HEK293 (cell line): ENCODE data around the gene EPS8.

ENCODE experiments used
- BCL11A ChIP-seq: fragments of 450-650 bp; formaldehyde crosslinking; IDR thresholded peaks from 2 replicates; pipeline ENCODE4 v1.5.1; 2016; ENCODE audit warnings: low read depth, missing biosample characterization, missing genetic modification characterization
- EGR2 ChIP-seq: fragments of 450-650 bp; formaldehyde crosslinking; IDR thresholded peaks from 2 replicates; pipeline ENCODE4 v1.5.1; 2016; ENCODE audit warnings: low read depth, missing biosample characterization, missing genetic modification characterization
- KLF7 ChIP-seq: fragments of 450-650 bp; formaldehyde crosslinking; IDR thresholded peaks from 2 replicates; pipeline ENCODE4 v1.5.1; 2016; ENCODE audit warnings: missing biosample characterization, missing genetic modification characterization, borderline replicate concordance
- TCF7L2 ChIP-seq: IDR thresholded peaks from 2 replicates; pipeline ENCODE4 v1.6.1; 2011; ENCODE audit warnings: low read depth, mild to moderate bottlenecking, inconsistent platforms, low read length, moderate library complexity, borderline replicate concordance
- ZBTB21 ChIP-seq: fragments of 450-650 bp; formaldehyde crosslinking; IDR thresholded peaks from 2 replicates; pipeline ENCODE4 v1.5.1; 2017; ENCODE audit warnings: missing biosample characterization, missing genetic modification characterization
- ZFHX2 ChIP-seq: fragments of 450-650 bp; formaldehyde crosslinking; conservative IDR thresholded peaks from 2 replicates; pipeline ENCODE4 v1.5.1; 2016; ENCODE audit warnings: missing biosample characterization, missing genetic modification characterization
- ZFP3 ChIP-seq: fragments of 450-650 bp; formaldehyde crosslinking; IDR thresholded peaks from 2 replicates; pipeline ENCODE4 v1.5.1; 2016; ENCODE audit warnings: low read depth, missing biosample characterization, missing genetic modification characterization
- ZIC2 ChIP-seq: fragments of 450-650 bp; formaldehyde crosslinking; IDR thresholded peaks from 2 replicates; pipeline ENCODE4 v1.5.1; 2016; ENCODE audit warnings: missing biosample characterization, missing genetic modification characterization
- ZNF112 ChIP-seq: fragments of 450-650 bp; formaldehyde crosslinking; IDR thresholded peaks from 2 replicates; pipeline ENCODE4 v1.5.0; 2017; ENCODE audit warnings: missing biosample characterization, missing genetic modification characterization
- ZNF175 ChIP-seq: fragments of 450-650 bp; formaldehyde crosslinking; IDR thresholded peaks from 2 replicates; pipeline ENCODE4 v1.5.1; 2016; ENCODE audit warnings: missing biosample characterization, missing genetic modification characterization
- ZNF214 ChIP-seq: fragments of 450-650 bp; formaldehyde crosslinking; IDR thresholded peaks from 2 replicates; pipeline ENCODE4 v1.5.1; 2017; ENCODE audit warnings: missing biosample characterization, mild to moderate bottlenecking, missing genetic modification characterization, borderline replicate concordance
- ZNF24 ChIP-seq: fragments of 450-650 bp; formaldehyde crosslinking; IDR thresholded peaks from 2 replicates; pipeline ENCODE4 v1.5.1; 2016; ENCODE audit warnings: missing biosample characterization, missing genetic modification characterization
- ZNF266 ChIP-seq: fragments of 450-650 bp; formaldehyde crosslinking; IDR thresholded peaks from 2 replicates; pipeline ENCODE4 v1.5.1; 2016; ENCODE audit warnings: missing biosample characterization, missing genetic modification characterization, low read depth
- ZNF366 ChIP-seq: fragments of 450-650 bp; formaldehyde crosslinking; conservative IDR thresholded peaks from 2 replicates; pipeline ENCODE4 v1.5.1; 2016; ENCODE audit warnings: missing biosample characterization, missing genetic modification characterization
- ZNF404 ChIP-seq: fragments of 450-650 bp; formaldehyde crosslinking; IDR thresholded peaks from 2 replicates; pipeline ENCODE4 v1.5.1; 2017; ENCODE audit warnings: missing biosample characterization, missing genetic modification characterization
- ZNF416 ChIP-seq: fragments of 450-650 bp; formaldehyde crosslinking; IDR thresholded peaks from 2 replicates; pipeline ENCODE4 v1.5.1; 2016; ENCODE audit warnings: missing biosample characterization, missing genetic modification characterization
- ZNF529 ChIP-seq: fragments of 450-650 bp; formaldehyde crosslinking; IDR thresholded peaks from 2 replicates; pipeline ENCODE4 v1.5.1; 2017; ENCODE audit warnings: missing genetic modification characterization, missing biosample characterization; ENCODE audit not compliant: insufficient replicate concordance
- ZNF544 ChIP-seq: fragments of 450-650 bp; formaldehyde crosslinking; IDR thresholded peaks from 2 replicates; pipeline ENCODE4 v1.5.0; 2017; ENCODE audit warnings: missing biosample characterization, missing genetic modification characterization
- ZNF555 ChIP-seq: fragments of 450-650 bp; formaldehyde crosslinking; conservative IDR thresholded peaks from 2 replicates; pipeline ENCODE4 v1.5.1; 2017; ENCODE audit warnings: missing biosample characterization, mild to moderate bottlenecking, missing genetic modification characterization, inconsistent platforms
- ZNF558 ChIP-seq: fragments of 450-650 bp; formaldehyde crosslinking; IDR thresholded peaks from 2 replicates; pipeline ENCODE4 v1.5.1; 2016; ENCODE audit warnings: missing biosample characterization, missing genetic modification characterization
- ZNF658 ChIP-seq: fragments of 450-650 bp; formaldehyde crosslinking; IDR thresholded peaks from 2 replicates; pipeline ENCODE4; 2016; ENCODE audit warnings: missing biosample characterization, missing genetic modification characterization
- ZNF792 ChIP-seq: fragments of 450-650 bp; formaldehyde crosslinking; IDR thresholded peaks from 2 replicates; pipeline ENCODE4 v1.5.1; 2016; ENCODE audit warnings: missing biosample characterization, missing genetic modification characterization
- ZNF830 ChIP-seq: fragments of 450-650 bp; IDR thresholded peaks from 2 replicates; pipeline ENCODE4 v1.5.0; 2018; ENCODE audit warnings: missing biosample characterization, missing genetic modification characterization, low read depth, mild to moderate bottlenecking, moderate library complexity
- ZNF843 ChIP-seq: fragments of 450-650 bp; formaldehyde crosslinking; IDR thresholded peaks from 2 replicates; pipeline ENCODE4 v1.5.1; 2016; ENCODE audit warnings: missing biosample characterization, missing genetic modification characterization
- TF ChIP-seq, protein P1 (sequence below): fragments of 450-650 bp; formaldehyde crosslinking; IDR thresholded peaks from 2 replicates; pipeline ENCODE4 v1.5.1; 2016; ENCODE audit warnings: missing biosample characterization, missing genetic modification characterization
- TF ChIP-seq, protein P2 (sequence below): fragments of 450-650 bp; formaldehyde crosslinking; IDR thresholded peaks from 2 replicates; pipeline ENCODE4 v1.5.1; 2017; ENCODE audit warnings: missing biosample characterization, missing genetic modification characterization
- TF ChIP-seq, protein P3 (sequence below): fragments of 450-650 bp; formaldehyde crosslinking; IDR thresholded peaks from 2 replicates; pipeline ENCODE4 v1.5.1; 2016; ENCODE audit warnings: missing biosample characterization, missing genetic modification characterization, borderline replicate concordance

Gene EPS8

DNA sequence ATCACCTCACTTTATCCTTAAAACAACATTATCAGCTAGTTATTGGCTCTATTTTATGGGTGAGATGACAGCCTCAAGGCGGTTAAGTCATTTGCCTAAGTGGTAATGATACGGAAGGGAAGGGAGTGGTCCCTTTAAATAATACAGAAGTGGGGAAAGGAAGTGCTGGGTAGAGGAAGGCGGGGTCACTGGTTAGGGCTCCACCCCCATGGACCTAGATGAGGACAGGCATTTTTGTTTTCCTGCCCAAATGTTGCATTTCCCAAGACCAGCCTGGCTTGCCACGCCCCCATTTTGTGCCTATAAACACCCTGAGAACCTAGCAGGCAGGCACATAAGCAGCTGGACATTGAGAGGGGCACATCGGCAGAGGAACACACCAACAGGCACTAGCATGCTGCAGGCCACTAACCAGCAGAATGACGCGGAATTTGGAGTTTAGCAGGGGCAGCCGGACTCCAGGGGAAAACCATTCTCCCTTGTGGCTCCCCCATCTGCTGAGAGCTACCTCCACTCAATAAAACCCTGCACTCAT, 100.9 kb downstream of the EPS8 start (continued):
- TF ChIP-seq ZNF24 (tag by site-specific recombination): 0 out of 2 replicates have a peak, but pooled peaks have one; percentile 62
- peak; percentile 35 for TF ChIP-seq ZNF366 (tag by site-specific recombination)
- no peak for TF ChIP-seq ZNF175 (tag by site-specific recombination)
- TF ChIP-seq ZNF416 (tag by site-specific recombination): no peak
- no peak for TF ChIP-seq ZFHX2 (tag by site-specific recombination)
- TF ChIP-seq ZNF558: no peak
- TF ChIP-seq, protein P1, sequence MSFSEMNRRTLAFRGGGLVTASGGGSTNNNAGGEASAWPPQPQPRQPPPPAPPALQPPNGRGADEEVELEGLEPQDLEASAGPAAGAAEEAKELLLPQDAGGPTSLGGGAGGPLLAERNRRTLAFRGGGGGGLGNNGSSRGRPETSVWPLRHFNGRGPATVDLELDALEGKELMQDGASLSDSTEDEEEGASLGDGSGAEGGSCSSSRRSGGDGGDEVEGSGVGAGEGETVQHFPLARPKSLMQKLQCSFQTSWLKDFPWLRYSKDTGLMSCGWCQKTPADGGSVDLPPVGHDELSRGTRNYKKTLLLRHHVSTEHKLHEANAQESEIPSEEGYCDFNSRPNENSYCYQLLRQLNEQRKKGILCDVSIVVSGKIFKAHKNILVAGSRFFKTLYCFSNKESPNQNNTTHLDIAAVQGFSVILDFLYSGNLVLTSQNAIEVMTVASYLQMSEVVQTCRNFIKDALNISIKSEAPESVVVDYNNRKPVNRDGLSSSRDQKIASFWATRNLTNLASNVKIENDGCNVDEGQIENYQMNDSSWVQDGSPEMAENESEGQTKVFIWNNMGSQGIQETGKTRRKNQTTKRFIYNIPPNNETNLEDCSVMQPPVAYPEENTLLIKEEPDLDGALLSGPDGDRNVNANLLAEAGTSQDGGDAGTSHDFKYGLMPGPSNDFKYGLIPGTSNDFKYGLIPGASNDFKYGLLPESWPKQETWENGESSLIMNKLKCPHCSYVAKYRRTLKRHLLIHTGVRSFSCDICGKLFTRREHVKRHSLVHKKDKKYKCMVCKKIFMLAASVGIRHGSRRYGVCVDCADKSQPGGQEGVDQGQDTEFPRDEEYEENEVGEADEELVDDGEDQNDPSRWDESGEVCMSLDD (tag by site-specific recombination): no peak
- TF ChIP-seq ZNF214 (tag by site-specific recombination): no peak
- TF ChIP-seq ZBTB21 (tag by site-specific recombination): 0 out of 2 replicates have a peak, but pooled peaks have one; percentile 11
- TF ChIP-seq, protein P2, sequence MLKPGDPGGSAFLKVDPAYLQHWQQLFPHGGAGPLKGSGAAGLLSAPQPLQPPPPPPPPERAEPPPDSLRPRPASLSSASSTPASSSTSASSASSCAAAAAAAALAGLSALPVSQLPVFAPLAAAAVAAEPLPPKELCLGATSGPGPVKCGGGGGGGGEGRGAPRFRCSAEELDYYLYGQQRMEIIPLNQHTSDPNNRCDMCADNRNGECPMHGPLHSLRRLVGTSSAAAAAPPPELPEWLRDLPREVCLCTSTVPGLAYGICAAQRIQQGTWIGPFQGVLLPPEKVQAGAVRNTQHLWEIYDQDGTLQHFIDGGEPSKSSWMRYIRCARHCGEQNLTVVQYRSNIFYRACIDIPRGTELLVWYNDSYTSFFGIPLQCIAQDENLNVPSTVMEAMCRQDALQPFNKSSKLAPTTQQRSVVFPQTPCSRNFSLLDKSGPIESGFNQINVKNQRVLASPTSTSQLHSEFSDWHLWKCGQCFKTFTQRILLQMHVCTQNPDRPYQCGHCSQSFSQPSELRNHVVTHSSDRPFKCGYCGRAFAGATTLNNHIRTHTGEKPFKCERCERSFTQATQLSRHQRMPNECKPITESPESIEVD: peak; percentile 68
- no peak for TF ChIP-seq ZFP3 (tag by site-specific recombination)
- no peak for TF ChIP-seq KLF7 (tag by site-specific recombination)
- no peak for TF ChIP-seq ZNF544 (tag by site-specific recombination)
- no peak for TF ChIP-seq ZNF830 (tag by site-specific recombination)
- TF ChIP-seq ZIC2: peak; percentile 39; the same call in 1 of the 2 replicates
- TF ChIP-seq TCF7L2: no peak
- TF ChIP-seq ZNF529: no peak
- no peak for TF ChIP-seq ZNF266
- TF ChIP-seq ZNF555 (tag by site-specific recombination): no peak
- no peak for TF ChIP-seq ZNF112 (tag by site-specific recombination)
- no peak for TF ChIP-seq EGR2 (tag by site-specific recombination)
- no peak for TF ChIP-seq ZNF792 (tag by site-specific recombination)
- TF ChIP-seq ZNF658: no peak
- no peak for TF ChIP-seq BCL11A
- 0 out of 2 replicates have a peak, but pooled peaks have one; percentile 14 for TF ChIP-seq ZNF843
- TF ChIP-seq, protein P3, sequence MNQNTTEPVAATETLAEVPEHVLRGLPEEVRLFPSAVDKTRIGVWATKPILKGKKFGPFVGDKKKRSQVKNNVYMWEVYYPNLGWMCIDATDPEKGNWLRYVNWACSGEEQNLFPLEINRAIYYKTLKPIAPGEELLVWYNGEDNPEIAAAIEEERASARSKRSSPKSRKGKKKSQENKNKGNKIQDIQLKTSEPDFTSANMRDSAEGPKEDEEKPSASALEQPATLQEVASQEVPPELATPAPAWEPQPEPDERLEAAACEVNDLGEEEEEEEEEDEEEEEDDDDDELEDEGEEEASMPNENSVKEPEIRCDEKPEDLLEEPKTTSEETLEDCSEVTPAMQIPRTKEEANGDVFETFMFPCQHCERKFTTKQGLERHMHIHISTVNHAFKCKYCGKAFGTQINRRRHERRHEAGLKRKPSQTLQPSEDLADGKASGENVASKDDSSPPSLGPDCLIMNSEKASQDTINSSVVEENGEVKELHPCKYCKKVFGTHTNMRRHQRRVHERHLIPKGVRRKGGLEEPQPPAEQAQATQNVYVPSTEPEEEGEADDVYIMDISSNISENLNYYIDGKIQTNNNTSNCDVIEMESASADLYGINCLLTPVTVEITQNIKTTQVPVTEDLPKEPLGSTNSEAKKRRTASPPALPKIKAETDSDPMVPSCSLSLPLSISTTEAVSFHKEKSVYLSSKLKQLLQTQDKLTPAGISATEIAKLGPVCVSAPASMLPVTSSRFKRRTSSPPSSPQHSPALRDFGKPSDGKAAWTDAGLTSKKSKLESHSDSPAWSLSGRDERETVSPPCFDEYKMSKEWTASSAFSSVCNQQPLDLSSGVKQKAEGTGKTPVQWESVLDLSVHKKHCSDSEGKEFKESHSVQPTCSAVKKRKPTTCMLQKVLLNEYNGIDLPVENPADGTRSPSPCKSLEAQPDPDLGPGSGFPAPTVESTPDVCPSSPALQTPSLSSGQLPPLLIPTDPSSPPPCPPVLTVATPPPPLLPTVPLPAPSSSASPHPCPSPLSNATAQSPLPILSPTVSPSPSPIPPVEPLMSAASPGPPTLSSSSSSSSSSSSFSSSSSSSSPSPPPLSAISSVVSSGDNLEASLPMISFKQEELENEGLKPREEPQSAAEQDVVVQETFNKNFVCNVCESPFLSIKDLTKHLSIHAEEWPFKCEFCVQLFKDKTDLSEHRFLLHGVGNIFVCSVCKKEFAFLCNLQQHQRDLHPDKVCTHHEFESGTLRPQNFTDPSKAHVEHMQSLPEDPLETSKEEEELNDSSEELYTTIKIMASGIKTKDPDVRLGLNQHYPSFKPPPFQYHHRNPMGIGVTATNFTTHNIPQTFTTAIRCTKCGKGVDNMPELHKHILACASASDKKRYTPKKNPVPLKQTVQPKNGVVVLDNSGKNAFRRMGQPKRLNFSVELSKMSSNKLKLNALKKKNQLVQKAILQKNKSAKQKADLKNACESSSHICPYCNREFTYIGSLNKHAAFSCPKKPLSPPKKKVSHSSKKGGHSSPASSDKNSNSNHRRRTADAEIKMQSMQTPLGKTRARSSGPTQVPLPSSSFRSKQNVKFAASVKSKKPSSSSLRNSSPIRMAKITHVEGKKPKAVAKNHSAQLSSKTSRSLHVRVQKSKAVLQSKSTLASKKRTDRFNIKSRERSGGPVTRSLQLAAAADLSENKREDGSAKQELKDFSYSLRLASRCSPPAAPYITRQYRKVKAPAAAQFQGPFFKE (tag by site-specific recombination): no peak
- TF ChIP-seq ZNF404 (tag by site-specific recombination): no peak
